HL-60 (cell line): ENCODE measurements around the gene PPM1E.

ENCODE experiments used
- GABPA ChIP-seq: IDR thresholded peaks from 2 replicates; pipeline ENCODE4 v1.6.1; 2012; ENCODE audit warnings: low read depth
- TF ChIP-seq, protein P1 (sequence below): IDR thresholded peaks from one replicate; pipeline ENCODE4 v1.5.1; 2011; ENCODE audit warnings: low read length, control low read depth, inconsistent platforms; ENCODE audit not compliant: insufficient read depth

DNA sequence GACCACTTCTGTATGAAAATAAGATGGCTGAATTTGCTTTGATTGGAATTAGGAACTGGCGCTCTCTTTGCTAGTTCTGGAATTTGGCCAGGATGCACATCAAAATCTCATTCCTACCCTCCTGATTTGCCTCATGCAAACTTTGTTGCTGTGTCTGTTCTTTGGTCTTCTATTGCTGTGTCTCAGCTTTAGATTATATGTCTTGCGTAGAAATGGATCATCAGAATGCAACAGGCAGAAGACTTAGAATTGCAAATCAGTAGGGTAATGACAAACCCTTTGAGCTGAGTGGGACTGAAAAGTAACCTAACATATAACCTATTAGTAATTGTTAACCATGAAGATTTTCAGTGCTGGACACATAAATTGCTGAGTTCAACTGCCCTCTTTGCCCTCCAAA, 33.0 kb upstream of the PPM1E start:
- TF ChIP-seq, protein P1, sequence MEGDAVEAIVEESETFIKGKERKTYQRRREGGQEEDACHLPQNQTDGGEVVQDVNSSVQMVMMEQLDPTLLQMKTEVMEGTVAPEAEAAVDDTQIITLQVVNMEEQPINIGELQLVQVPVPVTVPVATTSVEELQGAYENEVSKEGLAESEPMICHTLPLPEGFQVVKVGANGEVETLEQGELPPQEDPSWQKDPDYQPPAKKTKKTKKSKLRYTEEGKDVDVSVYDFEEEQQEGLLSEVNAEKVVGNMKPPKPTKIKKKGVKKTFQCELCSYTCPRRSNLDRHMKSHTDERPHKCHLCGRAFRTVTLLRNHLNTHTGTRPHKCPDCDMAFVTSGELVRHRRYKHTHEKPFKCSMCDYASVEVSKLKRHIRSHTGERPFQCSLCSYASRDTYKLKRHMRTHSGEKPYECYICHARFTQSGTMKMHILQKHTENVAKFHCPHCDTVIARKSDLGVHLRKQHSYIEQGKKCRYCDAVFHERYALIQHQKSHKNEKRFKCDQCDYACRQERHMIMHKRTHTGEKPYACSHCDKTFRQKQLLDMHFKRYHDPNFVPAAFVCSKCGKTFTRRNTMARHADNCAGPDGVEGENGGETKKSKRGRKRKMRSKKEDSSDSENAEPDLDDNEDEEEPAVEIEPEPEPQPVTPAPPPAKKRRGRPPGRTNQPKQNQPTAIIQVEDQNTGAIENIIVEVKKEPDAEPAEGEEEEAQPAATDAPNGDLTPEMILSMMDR = no peak
- no peak for TF ChIP-seq GABPA
